B cell (primary cell): Measurements from ENCODE around the gene ITPR1. TPM values are rescaled to one million over a fixed set of nuclear protein-coding genes. Genes with fewer than 3 reads are reported as not detected.

ENCODE experiments used
- ATAC-seq: fragments of 200-7000 bp; cut with Tn5 transposase; one replicate; pipeline ENCODE4 v1.10.0; 2021; ENCODE audit warnings: low read depth, mild to moderate bottlenecking, moderate number of reproducible peaks, moderate library complexity
- CTCF ChIA-PET: fragments of 350-600 bp; sonication (Branson Sonifier 250); formaldehyde crosslinking; loops from one replicate; lab custom pipeline; 2021; ENCODE audit warnings: antibody characterized with exemption, inconsistent platforms; lab: Charles Lee
- POLR2A ChIA-PET: fragments of 350-600 bp; sonication (Branson Sonifier 250); formaldehyde crosslinking; loops from one replicate; lab custom pipeline; 2021; ENCODE audit warnings: antibody characterized with exemption; lab: Charles Lee
- DNase-seq: peaks from one replicate; pipeline ENCODE4 v3.0.0; 2013
- H2AFZ ChIP-seq: 2 replicates; pipeline ENCODE4 v1.6.1; 2012; ENCODE audit warnings: mild to moderate bottlenecking, low read depth, low read length; ENCODE audit not compliant: insufficient read depth, poor library complexity, severe bottlenecking
- H3K27ac ChIP-seq, 2 donors: 1 replicate in 1 of 2; 2 replicates in 1 of 2; pipeline ENCODE4 v1.5.1; 2012 to 2013; ENCODE audit warnings: low read length in 2 of 2, mild to moderate bottlenecking in 2 of 2, moderate library complexity in 1 of 2
- H3K27me3 ChIP-seq, 4 experiments: fragments of 200-600 bp in 1 of 4; sonication (generic) in 1 of 4; replicated peaks in 1 of 4; 1 replicate in 2 of 4; 2 replicates in 2 of 4; pipeline versions ENCODE4 v1.6.1 to v1.7.0; 2013 to 2016; ENCODE audit warnings: low read length in 3 of 4, mild to moderate bottlenecking in 2 of 4, mixed read lengths in 1 of 4, moderate library complexity in 1 of 4; ENCODE audit not compliant: insufficient read depth in 4 of 4, control insufficient read depth in 3 of 4; ENCODE audit errors: control extremely low read depth in 1 of 4
- H3K36me3 ChIP-seq, 2 experiments: replicated peaks in 1 of 2; 1 replicate in 1 of 2; 2 replicates in 1 of 2; pipeline versions ENCODE4 v1.6.1 to v1.7.1; 2013; ENCODE audit warnings: low read length in 1 of 2; ENCODE audit not compliant: insufficient read depth in 2 of 2, control insufficient read depth in 1 of 2; ENCODE audit errors: control extremely low read depth in 1 of 2, extremely low read depth in 1 of 2
- H3K4me1 ChIP-seq, 2 donors: fragments of 200-600 bp in 1 of 2; sonication (generic) in 1 of 2; 1 replicate in 1 of 2; 2 replicates in 1 of 2; pipeline versions ENCODE4 v1.5.1 to v1.6.1; 2013 to 2017; ENCODE audit warnings: low read length in 2 of 2; ENCODE audit not compliant: control insufficient read depth in 2 of 2, insufficient read depth in 2 of 2
- H3K4me2 ChIP-seq: replicated peaks from 2 replicates; pipeline ENCODE3; 2012; ENCODE audit warnings: mild to moderate bottlenecking, low read depth, low read length; ENCODE audit not compliant: poor library complexity, severe bottlenecking
- H3K4me3 ChIP-seq, 5 experiments: fragments of 200-600 bp in 1 of 5; sonication (generic) in 1 of 5; 1 replicate in 3 of 5; 2 replicates in 2 of 5; pipeline versions ENCODE4 v1.5.1 to v1.7.0; 2011 to 2016; ENCODE audit warnings: low read length in 4 of 5, mild to moderate bottlenecking in 4 of 5, low read depth in 2 of 5, control low read depth in 1 of 5, moderate library complexity in 1 of 5; ENCODE audit not compliant: insufficient read depth in 1 of 5; ENCODE audit errors: control extremely low read depth in 1 of 5, extremely low read depth in 1 of 5
- H3K79me2 ChIP-seq: fragments of 200-600 bp; sonication (generic); one replicate; pipeline ENCODE4 v1.6.0; 2016; ENCODE audit warnings: low read length; ENCODE audit not compliant: control insufficient read depth, insufficient read depth
- H3K9ac ChIP-seq: fragments of 200-600 bp; sonication (generic); 2 replicates; pipeline ENCODE4 v1.6.1; 2017; ENCODE audit warnings: mild to moderate bottlenecking, low read length, moderate library complexity
- H3K9me3 ChIP-seq, 3 donors: one replicate each; pipeline versions ENCODE4 v1.6.1 to v1.7.1; 2013; ENCODE audit warnings: low read length in 2 of 3; ENCODE audit not compliant: control insufficient read depth in 2 of 3, insufficient read depth in 1 of 3; ENCODE audit errors: control extremely low read depth in 1 of 3
- H4K20me1 ChIP-seq: 2 replicates; pipeline ENCODE4 v1.6.0; 2012; ENCODE audit warnings: mild to moderate bottlenecking, low read length; ENCODE audit not compliant: insufficient read depth, control insufficient read depth, poor library complexity, severe bottlenecking
- H3K27ac Mint-ChIP-seq: one replicate; pipeline ENCODE4 v1.8.0; 2021; ENCODE audit warnings: mixed read lengths
- H3K27me3 Mint-ChIP-seq: one replicate; pipeline ENCODE4 v1.8.0; 2021; ENCODE audit warnings: mixed read lengths
- H3K4me1 Mint-ChIP-seq: one replicate; pipeline ENCODE4 v1.8.0; 2021; ENCODE audit warnings: mixed read lengths
- H3K4me3 Mint-ChIP-seq: one replicate; pipeline ENCODE4 v1.8.0; 2021; ENCODE audit warnings: mixed read lengths
- H3K9me3 Mint-ChIP-seq: one replicate; pipeline ENCODE4 v1.8.0; 2022; ENCODE audit warnings: mixed read lengths; ENCODE audit not compliant: insufficient read depth
- CTCF ChIP-seq: fragments of 200-600 bp; IDR thresholded peaks from one replicate; pipeline ENCODE4 v1.8.0; 2022; ENCODE audit warnings: antibody characterized with exemption, mild to moderate bottlenecking
- EZH2 ChIP-seq: IDR thresholded peaks from 2 replicates; pipeline ENCODE4 v1.6.1; 2012; ENCODE audit warnings: borderline replicate concordance, low read depth, mild to moderate bottlenecking, moderate library complexity, low read length; ENCODE audit not compliant: insufficient read depth, poor library complexity, severe bottlenecking
- WGBS: methylation state at CpG from one replicate; pipeline ENCODE4 v1.1.5; 2013; ENCODE audit warnings: missing lambda C conversion rate; ENCODE audit not compliant: insufficient coverage; 5-methylcytosine and 5-hydroxymethylcytosine counted together
- intact Hi-C: fragments of 100-400 bp; cut with micrococcal nuclease; formaldehyde crosslinking; loops from one replicate; pipeline ENCODE4 v1.10.0; 2022
- polyA plus RNA-seq: library from polyadenylated mRNA; depleted of rRNA; stranded (reverse); fragments of >200 nt; gene quantifications from 2 replicates; pipeline ENCODE4 v1.2.3, GENCODE V29; 2012
- total RNA-seq, 2 donors: library from RNA; stranded (reverse); fragments of 120-200 nt in 1 of 2; gene quantifications; 1 replicate in 1 of 2; 2 replicates in 1 of 2; pipeline versions ENCODE4 v1.2.3 to v1.2.4, GENCODE V29; 2013 to 2022

Gene ITPR1
- total and polyA plus RNA-seq, 2 donors (not counting 1 experiment from before 2014, with no cell fraction given), result 64.0 to 332 TPM

GRCh38 chr3:4818986-4819693 lies 326.0 kb downstream of the ITPR1 start:
- H3K27ac Mint-ChIP-seq, result no peak overlapping the region
- intact Hi-C loops, result no loop called here
- WGBS, result 98% methylated on average over 5 of the region's 12 CpGs

GRCh38 chr3:4819746-4820145 lies 326.6 kb downstream of the ITPR1 start:
- Histone ChIP-seq H3K4me3 (no peak overlapping the region), H2AFZ (no peak overlapping the region), H4K20me1 (peaks cover 75% of the 10 kb centered on the region), H3K4me1 (peaks cover 1 to 5% of the 10 kb centered on the region in 2 donors), H3K4me2 (no peak overlapping the region), H3K27ac (no peak overlapping the region), H3K79me2 (peaks cover 3% of the 10 kb centered on the region), H3K27me3 (no peaks in the 10 kb centered on the region), H3K9me3 (peaks cover 0 to 1% (median 0%) of the 10 kb centered on the region in 3 donors), H3K36me3 (peaks cover 2 to 96% of the 10 kb centered on the region in 2 experiments), H3K9ac (no peak overlapping the region)
- ATAC-seq (no peak), DNase-seq (no peak)
- intact Hi-C loops, result loop anchor here (10.0 kb wide), 1 partner anchor 105 kb away; no protein-coding TSS in a partner anchor
- no peak overlapping the region for H3K4me3 Mint-ChIP-seq
- POLR2A ChIA-PET, result no interaction called here
- peaks cover 13% of the 10 kb centered on the region for H3K4me1 Mint-ChIP-seq
- CTCF ChIA-PET, result interaction anchor here (0.7 kb wide), 1 partner anchor 208 kb away, joined by 3 read pairs; no protein-coding TSS in a partner anchor
- H3K27me3 Mint-ChIP-seq, result no peaks in the 10 kb centered on the region
- H3K27ac Mint-ChIP-seq, result no peak overlapping the region
- H3K9me3 Mint-ChIP-seq, result no peaks in the 10 kb centered on the region
- WGBS, result 67% methylated on average over 3 of the region's 3 CpGs
- TF ChIP-seq EZH2, result no peak
- TF ChIP-seq CTCF, result no peak

More at GRCh38 chr3:4818986-4819693, 326.0 kb downstream of the ITPR1 start:
- Histone ChIP-seq H3K36me3 (peaks cover 2 to 97% of the 10 kb centered on the region in 2 experiments), H3K4me1 (peaks cover 0 to 4% of the 10 kb centered on the region in 2 donors), H3K27ac (no peak overlapping the region), H3K9ac (no peak overlapping the region), H3K9me3 (peaks cover 0 to 1% (median 0%) of the 10 kb centered on the region in 3 donors), H3K27me3 (no peaks in the 10 kb centered on the region), H3K4me3 (no peak overlapping the region), H4K20me1 (peaks cover 73% of the 10 kb centered on the region), H2AFZ (no peak overlapping the region), H3K4me2 (no peak overlapping the region), H3K79me2 (peaks cover 3% of the 10 kb centered on the region)
- peaks cover 7% of the 10 kb centered on the region for H3K4me1 Mint-ChIP-seq
- ATAC-seq (no peak), DNase-seq (no peak)
- CTCF ChIA-PET, result interaction anchor here (0.7 kb wide), 1 partner anchor 209 kb away, joined by 3 read pairs; no protein-coding TSS in a partner anchor
- no peaks in the 10 kb centered on the region for H3K9me3 Mint-ChIP-seq
- POLR2A ChIA-PET, result no interaction called here
- H3K4me3 Mint-ChIP-seq, result no peak overlapping the region
- no peak for TF ChIP-seq EZH2
- no peaks in the 10 kb centered on the region for H3K27me3 Mint-ChIP-seq
